OCI-LY7 (cell line): ENCODE results near the gene TTBK1. TPM values are rescaled to one million over a fixed set of nuclear protein-coding genes. Genes with fewer than 3 reads are reported as not detected.
A peak's percentile ranks its signal among the peaks of the same experiment; 100 is the strongest.

Source experiments
- Bru-seq: library from RNA; stranded (reverse); fragments of 400-500 nt; gene quantifications from one replicate; lab custom pipeline; 2021; lab: Mats Ljungman, UMichigan
- BruChase-seq, 2 experiments: library from RNA; stranded (reverse); fragments of 400-500 nt; gene quantifications; one replicate each; lab custom pipeline; 2021; lab: Mats Ljungman, UMichigan
- BruUV-seq: library from RNA; stranded (reverse); fragments of 400-500 nt; replicated peaks from 2 replicates; lab custom pipeline; 2021; lab: Mats Ljungman, UMichigan
- CTCF ChIA-PET: fragments of 300-600 bp; sonication (Branson Sonifier 250); formaldehyde crosslinking; loops from one replicate; lab custom pipeline; 2022; ENCODE audit warnings: antibody characterized with exemption; ENCODE audit not compliant: unreplicated experiment; lab: Charles Lee
- POLR2A ChIA-PET: fragments of 300-600 bp; sonication (Branson Sonifier 250); formaldehyde crosslinking; loops from one replicate; lab custom pipeline; 2022; ENCODE audit warnings: antibody characterized with exemption; lab: Charles Lee
- DNase-seq: peaks from one replicate; pipeline ENCODE4 v3.0.0-alpha.2; 2015; ENCODE audit warnings: low spot score
- H2AFZ ChIP-seq: fragments of 200-600 bp; sonication (generic), shearing (Covaris generic); 2 replicates; pipeline ENCODE4 v1.6.1; 2014; ENCODE audit warnings: mild to moderate bottlenecking, antibody characterized with exemption, low read length, moderate library complexity
- H3K27ac ChIP-seq: fragments of 200-600 bp; sonication (generic); 2 replicates; pipeline ENCODE4 v1.5.1; 2014; ENCODE audit warnings: mixed run types, low read depth, mild to moderate bottlenecking, moderate library complexity, low read length, inconsistent platforms; ENCODE audit not compliant: poor library complexity, severe bottlenecking
- H3K36me3 ChIP-seq: fragments of 200-600 bp; sonication (generic); 2 replicates; pipeline ENCODE4 v1.6.1; 2014; ENCODE audit warnings: mild to moderate bottlenecking, antibody characterized with exemption, low read length, moderate library complexity, mixed read lengths; ENCODE audit not compliant: insufficient read depth
- H3K4me1 ChIP-seq: fragments of 200-600 bp; sonication (generic); 2 replicates; pipeline ENCODE4 v1.5.1; 2014; ENCODE audit warnings: mild to moderate bottlenecking, low read length; ENCODE audit not compliant: insufficient read depth, poor library complexity, severe bottlenecking
- H3K4me2 ChIP-seq: fragments of 200-600 bp; sonication (generic); 2 replicates; pipeline ENCODE4 v1.6.1; 2014; ENCODE audit warnings: mild to moderate bottlenecking, low read length
- H3K4me3 ChIP-seq: fragments of 200-600 bp; sonication (generic); 2 replicates; pipeline ENCODE4 v1.5.1; 2014; ENCODE audit warnings: mild to moderate bottlenecking, low read depth, low read length; ENCODE audit not compliant: poor library complexity, severe bottlenecking
- H3K79me2 ChIP-seq: fragments of 200-600 bp; sonication (generic); 2 replicates; pipeline ENCODE4 v1.6.1; 2016; ENCODE audit warnings: low read depth, mild to moderate bottlenecking, low read length, moderate library complexity, mixed read lengths; ENCODE audit not compliant: insufficient read depth
- H3K9me2 ChIP-seq: fragments of 200-600 bp; sonication (generic); 2 replicates; pipeline ENCODE4 v1.6.1; 2016; ENCODE audit warnings: mild to moderate bottlenecking, low read length, mixed read lengths; ENCODE audit not compliant: insufficient read depth
- H3K9me3 ChIP-seq: fragments of 200-600 bp; sonication (generic); 2 replicates; pipeline ENCODE4 v1.6.1; 2014; ENCODE audit warnings: mild to moderate bottlenecking, mixed run types, low read length, mixed read lengths
- H4K20me1 ChIP-seq: fragments of 200-600 bp; sonication (generic); 2 replicates; pipeline ENCODE4 v1.6.1; 2014; ENCODE audit warnings: mild to moderate bottlenecking, antibody characterized with exemption, low read length, moderate library complexity, mixed read lengths; ENCODE audit not compliant: insufficient read depth
- EZH2phosphoT487 ChIP-seq: fragments of 200-600 bp; sonication (generic); IDR thresholded peaks from 2 replicates; pipeline ENCODE4 v1.6.1; 2018; ENCODE audit warnings: low read depth, borderline replicate concordance, mild to moderate bottlenecking, mixed run types, antibody characterized with exemption, low read length, moderate library complexity, mixed read lengths
- intact Hi-C: fragments of 100-400 bp; cut with micrococcal nuclease; formaldehyde crosslinking; loops from one replicate; pipeline ENCODE4 v1.10.0; 2022; ENCODE audit not compliant: unreplicated experiment
- long read RNA-seq: library from polyadenylated mRNA; stranded (forward); transcript quantifications from one replicate; pipeline ENCODE4 v2.0.0, GENCODE V29; 2022
- total RNA-seq, 2 experiments: library from RNA; depleted of rRNA in 1 of 2; stranded (reverse); fragments of >200 nt in 1 of 2; shearing (Covaris generic) in 1 of 2; gene quantifications; 2 replicates each; pipeline ENCODE4 v1.2.3, GENCODE V29; 2014 to 2022
- TF ChIP-seq, protein P1 (sequence below): fragments of 200-600 bp; sonication (generic); conservative IDR thresholded peaks from 2 replicates; pipeline ENCODE4 v1.5.1; 2014; ENCODE audit warnings: mild to moderate bottlenecking, antibody characterized with exemption, low read length, moderate library complexity, mixed read lengths

Gene TTBK1
- 0.05 and 0.35 TPM in 2 replicates for total RNA-seq (2014; rRNA removed; shearing (Covaris generic))
- 1.5 and 1.7 TPM in 2 replicates for total RNA-seq (2022)
- percentile 25 among the genes with signal in this experiment for Bru-seq, nascent RNA
- percentile 34 among the genes with signal in this experiment for BruChase-seq, experiment 1, labeled RNA remaining after a 6-hour chase
- percentile 32 among the genes with signal in this experiment for BruChase-seq, experiment 2, labeled RNA remaining after a 2-hour chase
- long read RNA-seq: 0 reads

DNA sequence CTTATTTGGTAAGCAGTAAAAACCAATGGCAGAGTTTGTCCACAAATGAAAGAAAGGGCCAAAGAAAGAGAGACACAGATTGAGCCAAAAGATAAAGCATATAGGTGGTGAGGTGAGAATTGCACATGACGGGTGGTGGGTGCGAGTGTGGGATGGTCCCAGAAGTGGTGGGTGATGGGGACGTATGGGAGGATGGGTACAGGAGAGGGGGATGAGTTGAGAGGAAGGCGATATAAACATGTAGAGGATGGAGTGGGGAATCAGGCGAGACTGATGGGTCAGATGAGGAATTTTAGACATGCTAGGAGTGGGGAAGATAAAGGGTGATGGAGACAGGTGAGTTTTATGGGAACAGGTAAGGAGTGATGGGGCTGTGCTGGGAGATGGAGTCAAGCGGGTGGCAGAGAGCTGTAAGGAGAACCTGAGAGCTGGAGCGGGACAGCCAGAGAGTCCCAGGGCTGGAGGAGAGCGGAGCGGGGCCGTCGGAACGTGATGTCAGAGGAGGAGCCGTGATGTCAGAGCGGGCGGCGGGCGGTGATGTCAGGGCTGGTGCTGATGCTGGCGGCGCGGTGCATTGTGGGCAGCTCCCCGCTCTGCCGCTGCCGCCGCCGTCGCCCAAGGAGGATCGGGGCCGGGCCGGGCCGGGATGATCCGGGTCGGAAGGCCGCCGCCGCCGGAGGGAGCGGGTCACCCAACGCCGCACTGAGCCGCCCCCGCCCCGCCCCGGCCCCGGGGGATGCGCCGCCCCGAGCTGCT lies at the start of gene TTBK1:
Gene TTBK1, plus strand, starts transcription at position 574 of the 756 bp plus-strand sequence. CDS start 3,180 bp downstream, outside the sequence.
- CTCF ChIA-PET: no interaction called here
- BruUV-seq: no TSS peak
- Histone ChIP-seq H3K9me2 (no peaks in the 10 kb centered on the region), H3K27ac (no peak within 1 kb of the TSS), H3K4me1 (peaks cover 19% of the 10 kb centered on the region), H4K20me1 (no peaks in the 10 kb centered on the region), H3K4me2 (no peak within 1 kb of the TSS), H3K79me2 (no peaks in the 10 kb centered on the region), H3K4me3 (no peak within 1 kb of the TSS), H3K36me3 (no peaks in the 10 kb centered on the region), H2AFZ (no peak within 1 kb of the TSS), H3K9me3 (no peaks in the 10 kb centered on the region)
- POLR2A ChIA-PET: no interaction called here
- intact Hi-C loops: no loop called here
- DNase-seq: no peak
- TF ChIP-seq, protein P1, sequence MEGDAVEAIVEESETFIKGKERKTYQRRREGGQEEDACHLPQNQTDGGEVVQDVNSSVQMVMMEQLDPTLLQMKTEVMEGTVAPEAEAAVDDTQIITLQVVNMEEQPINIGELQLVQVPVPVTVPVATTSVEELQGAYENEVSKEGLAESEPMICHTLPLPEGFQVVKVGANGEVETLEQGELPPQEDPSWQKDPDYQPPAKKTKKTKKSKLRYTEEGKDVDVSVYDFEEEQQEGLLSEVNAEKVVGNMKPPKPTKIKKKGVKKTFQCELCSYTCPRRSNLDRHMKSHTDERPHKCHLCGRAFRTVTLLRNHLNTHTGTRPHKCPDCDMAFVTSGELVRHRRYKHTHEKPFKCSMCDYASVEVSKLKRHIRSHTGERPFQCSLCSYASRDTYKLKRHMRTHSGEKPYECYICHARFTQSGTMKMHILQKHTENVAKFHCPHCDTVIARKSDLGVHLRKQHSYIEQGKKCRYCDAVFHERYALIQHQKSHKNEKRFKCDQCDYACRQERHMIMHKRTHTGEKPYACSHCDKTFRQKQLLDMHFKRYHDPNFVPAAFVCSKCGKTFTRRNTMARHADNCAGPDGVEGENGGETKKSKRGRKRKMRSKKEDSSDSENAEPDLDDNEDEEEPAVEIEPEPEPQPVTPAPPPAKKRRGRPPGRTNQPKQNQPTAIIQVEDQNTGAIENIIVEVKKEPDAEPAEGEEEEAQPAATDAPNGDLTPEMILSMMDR: no peak
- TF ChIP-seq EZH2phosphoT487: 0 out of 2 replicates have a peak, but pooled peaks have one; percentile 34

DNA sequence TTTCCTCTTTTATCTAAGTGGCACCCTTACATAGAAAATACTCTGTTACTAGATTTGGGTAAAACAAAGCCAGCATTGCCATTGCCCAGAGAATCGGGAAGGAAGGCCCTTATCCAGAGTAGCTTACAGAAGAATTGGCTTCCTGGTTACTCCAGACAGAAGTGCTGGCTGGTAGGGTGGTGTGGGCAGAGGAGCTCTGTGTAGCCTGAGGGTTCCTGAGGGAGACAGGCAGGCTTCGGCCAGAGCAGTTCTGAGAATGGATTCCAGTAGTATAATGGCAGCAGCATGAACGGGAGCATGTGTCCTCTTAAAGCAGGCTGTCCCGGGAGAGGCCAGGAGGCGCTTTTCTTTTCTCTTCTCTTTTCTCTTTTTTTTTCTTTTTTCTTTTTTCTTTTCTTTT lies 49.4 kb upstream of the TTBK1 start:
- Histone ChIP-seq H3K9me3 (no peaks in the 10 kb centered on the region), H3K9me2 (no peaks in the 10 kb centered on the region), H3K27ac (no peak overlapping the region), H4K20me1 (no peaks in the 10 kb centered on the region), H3K36me3 (peaks cover 17% of the 10 kb centered on the region; the same call in 1 of the 2 replicates), H2AFZ (no peak overlapping the region), H3K4me3 (no peak overlapping the region), H3K4me2 (no peak overlapping the region), H3K4me1 (no peaks in the 10 kb centered on the region), H3K79me2 (no peaks in the 10 kb centered on the region)
- POLR2A ChIA-PET: interaction anchor here (0.7 kb wide), 1 partner anchor 78 kb away, joined by 8 read pairs; no protein-coding TSS in a partner anchor
- TF ChIP-seq EZH2phosphoT487: no peak
- TF ChIP-seq, protein P1: no peak
- intact Hi-C loops: no loop called here
- CTCF ChIA-PET: no interaction called here
- DNase-seq: no peak
- no TSS peak for BruUV-seq
